ENCODE results near the gene TRAF3.

TRAF3 gene

GRCh38 chr14:102776761-102777710 lies at the start of gene TRAF3:
Gene TRAF3 (plus strand): TSS chr14:102777449. CDS start chr14:102870202, 92,753 bp downstream.
- DNase-seq (ENCODE audit: extremely low read depth in 1 of 2, low read depth in 1 of 2): peak; percentile 62 to 63

- DNase-seq (ENCODE audit: extremely low read depth in 1 of 2, low read depth in 1 of 2): no peak
These were observed 48.7 kb upstream of the TRAF3 start for GRCh38 chr14:102728501-102728900.

- DNase-seq (ENCODE audit: extremely low read depth in 1 of 2, low read depth in 1 of 2): no peak
These were observed 48.0 kb upstream of the TRAF3 start for GRCh38 chr14:102729268-102729667.

- no peak for DNase-seq (ENCODE audit: extremely low read depth in 1 of 2, low read depth in 1 of 2)
These were observed 47.4 kb upstream of the TRAF3 start for GRCh38 chr14:102729825-102730224.

- DNase-seq (ENCODE audit: extremely low read depth in 1 of 2, low read depth in 1 of 2): no peak
These were observed 46.0 kb upstream of the TRAF3 start for GRCh38 chr14:102731101-102731870.

- no peak for DNase-seq (ENCODE audit: extremely low read depth in 1 of 2, low read depth in 1 of 2)
These were observed 45.1 kb upstream of the TRAF3 start for GRCh38 chr14:102731871-102732800.

GRCh38 chr14:102732924-102733323 lies 44.3 kb upstream of the TRAF3 start:
- DNase-seq (ENCODE audit: extremely low read depth in 1 of 2, low read depth in 1 of 2): no peak

GRCh38 chr14:102733326-102733725 lies 43.9 kb upstream of the TRAF3 start:
- no peak for DNase-seq (ENCODE audit: extremely low read depth in 1 of 2, low read depth in 1 of 2)

GRCh38 chr14:102734436-102734835 lies 42.8 kb upstream of the TRAF3 start:
- DNase-seq (ENCODE audit: extremely low read depth in 1 of 2, low read depth in 1 of 2): no peak

- DNase-seq (ENCODE audit: extremely low read depth in 1 of 2, low read depth in 1 of 2): no peak
These were observed 40.3 kb upstream of the TRAF3 start for GRCh38 chr14:102736956-102737355.

- DNase-seq (ENCODE audit: extremely low read depth in 1 of 2, low read depth in 1 of 2): no peak
These were observed 39.6 kb upstream of the TRAF3 start for GRCh38 chr14:102737402-102738372.

GRCh38 chr14:102738373-102739189 lies 38.7 kb upstream of the TRAF3 start:
- no peak for DNase-seq (ENCODE audit: extremely low read depth in 1 of 2, low read depth in 1 of 2)

- DNase-seq (ENCODE audit: extremely low read depth in 1 of 2, low read depth in 1 of 2): no peak
These were observed 38.1 kb upstream of the TRAF3 start for GRCh38 chr14:102739190-102739469.

GRCh38 chr14:102746634-102747438 lies 30.4 kb upstream of the TRAF3 start:
- DNase-seq (ENCODE audit: extremely low read depth in 1 of 2, low read depth in 1 of 2): no peak

- no peak for DNase-seq (ENCODE audit: extremely low read depth in 1 of 2, low read depth in 1 of 2)
These were observed 28.4 kb upstream of the TRAF3 start for GRCh38 chr14:102748806-102749205.

GRCh38 chr14:102749393-102750305 lies 27.6 kb upstream of the TRAF3 start:
- no peak for DNase-seq (ENCODE audit: extremely low read depth in 1 of 2, low read depth in 1 of 2)

GRCh38 chr14:102750376-102750775 lies 26.9 kb upstream of the TRAF3 start:
- DNase-seq (ENCODE audit: extremely low read depth in 1 of 2, low read depth in 1 of 2): no peak

Measured in stimulated activated CD8-positive, alpha-beta memory T cell treated with anti-CD3 and anti-CD28 coated beads, Interleukin-7, amount 100 ng/mL, for 48 hours (primary cell).